WTC11 (cell line): ENCODE measurements around the gene ATP8B3. TPM values are rescaled to one million over a fixed set of nuclear protein-coding genes. Genes with fewer than 3 reads are reported as not detected.

ENCODE experiments used
- ATAC-seq: fragments of 200-7000 bp; cut with Tn5 transposase; 2 replicates; pipeline ENCODE4 v1.10.0; 2021; ENCODE audit warnings: mild to moderate bottlenecking, moderate library complexity
- CTCF ChIA-PET: fragments of 300-600 bp; sonication (Branson Sonifier 250); formaldehyde crosslinking; loops from one replicate; lab custom pipeline; 2021; ENCODE audit warnings: antibody characterized with exemption; lab: Charles Lee
- POLR2A ChIA-PET: fragments of 350-600 bp; sonication (Branson Sonifier 250); formaldehyde crosslinking; loops from one replicate; lab custom pipeline; 2021; ENCODE audit warnings: antibody characterized with exemption; lab: Charles Lee
- DNase-seq: peaks from one replicate; pipeline ENCODE4 v3.0.0; 2021; ENCODE audit warnings: low spot score
- H3K27ac Mint-ChIP-seq: 2 replicates; pipeline ENCODE4 v1.8.0; 2021; ENCODE audit warnings: mixed read lengths
- H3K27me3 Mint-ChIP-seq: 2 replicates; pipeline ENCODE4 v1.8.0; 2021; ENCODE audit warnings: low read depth, mild to moderate bottlenecking, moderate library complexity, mixed read lengths
- H3K36me3 Mint-ChIP-seq: 2 replicates; pipeline ENCODE4 v1.8.0; 2021; ENCODE audit warnings: mixed read lengths
- H3K4me1 Mint-ChIP-seq: 2 replicates; pipeline ENCODE4 v1.8.0; 2022; ENCODE audit warnings: mixed read lengths
- H3K4me3 Mint-ChIP-seq: 2 replicates; pipeline ENCODE4 v1.8.0; 2021; ENCODE audit warnings: mild to moderate bottlenecking, moderate library complexity, mixed read lengths
- H3K9me3 Mint-ChIP-seq: 2 replicates; pipeline ENCODE4 v1.8.0; 2021; ENCODE audit warnings: mixed read lengths
- AR ChIP-seq: fragments of 250-450 bp; sonication (Bioruptor Pico); IDR thresholded peaks from 2 replicates; pipeline ENCODE4 v1.9.0; 2021; ENCODE audit warnings: mild to moderate bottlenecking
- E2F1 ChIP-seq: sonication (generic); formaldehyde crosslinking; IDR thresholded peaks from 2 replicates; pipeline ENCODE4 v1.8.0; 2022; ENCODE audit warnings: mild to moderate bottlenecking, missing genetic modification reagents
- E2F5 ChIP-seq: sonication (generic); formaldehyde crosslinking; IDR thresholded peaks from 2 replicates; pipeline ENCODE4 v1.8.1; 2022; ENCODE audit warnings: mild to moderate bottlenecking, moderate library complexity, missing genetic modification reagents
- ESRRA ChIP-seq: sonication (generic); formaldehyde crosslinking; IDR thresholded peaks from 2 replicates; pipeline ENCODE4 v1.8.1; 2022; ENCODE audit warnings: mild to moderate bottlenecking, missing genetic modification reagents, borderline replicate concordance
- FOXK1 ChIP-seq: sonication (generic); formaldehyde crosslinking; IDR thresholded peaks from 2 replicates; pipeline ENCODE4 v1.8.0; 2022; ENCODE audit warnings: mild to moderate bottlenecking, moderate library complexity, missing genetic modification reagents
- GABPB1 ChIP-seq: sonication (generic); formaldehyde crosslinking; IDR thresholded peaks from 2 replicates; pipeline ENCODE4 v1.8.1; 2023; ENCODE audit warnings: mild to moderate bottlenecking, missing genetic modification reagents
- KAT7 ChIP-seq: sonication (generic); formaldehyde crosslinking; IDR thresholded peaks from 2 replicates; pipeline ENCODE4 v1.8.1; 2023; ENCODE audit warnings: missing genetic modification reagents, mild to moderate bottlenecking, borderline replicate concordance
- NFATC4 ChIP-seq: fragments of 250-450 bp; sonication (Bioruptor Pico); IDR thresholded peaks from 2 replicates; pipeline ENCODE4 v1.9.0; 2021; ENCODE audit warnings: mild to moderate bottlenecking
- NR1H2 ChIP-seq: sonication (generic); formaldehyde crosslinking; IDR thresholded peaks from 2 replicates; pipeline ENCODE4 v1.9.0; 2021; ENCODE audit warnings: mild to moderate bottlenecking, moderate library complexity, missing genetic modification reagents
- PRDM15 ChIP-seq: sonication (generic); formaldehyde crosslinking; IDR thresholded peaks from 2 replicates; pipeline ENCODE4 v1.8.0; 2022; ENCODE audit warnings: missing genetic modification reagents
- TCF7 ChIP-seq: sonication (generic); formaldehyde crosslinking; IDR thresholded peaks from 2 replicates; pipeline ENCODE4 v1.8.0; 2022; ENCODE audit warnings: mild to moderate bottlenecking, low read depth, missing genetic modification reagents, moderate library complexity
- TEAD1 ChIP-seq: sonication (generic); formaldehyde crosslinking; IDR thresholded peaks from 2 replicates; pipeline ENCODE4 v1.8.0; 2022; ENCODE audit warnings: mild to moderate bottlenecking, missing genetic modification reagents
- TP53 ChIP-seq: sonication (generic); formaldehyde crosslinking; IDR thresholded peaks from 2 replicates; pipeline ENCODE4 v1.8.1; 2023; ENCODE audit warnings: mild to moderate bottlenecking, missing genetic modification reagents
- USF2 ChIP-seq: sonication (generic); formaldehyde crosslinking; IDR thresholded peaks from 2 replicates; pipeline ENCODE4 v1.8.1; 2023; ENCODE audit warnings: mild to moderate bottlenecking, missing genetic modification reagents, moderate library complexity
- ZNF219 ChIP-seq: sonication (generic); formaldehyde crosslinking; IDR thresholded peaks from 2 replicates; pipeline ENCODE4 v1.8.0; 2023; ENCODE audit warnings: missing genetic modification reagents, mild to moderate bottlenecking, borderline replicate concordance
- ZNF425 ChIP-seq: fragments of 250-450 bp; sonication (Bioruptor Pico); conservative IDR thresholded peaks from 2 replicates; pipeline ENCODE4 v1.9.0; 2021; ENCODE audit warnings: mild to moderate bottlenecking
- total RNA-seq: library from RNA; stranded (reverse); gene quantifications from 3 replicates; pipeline ENCODE4 v1.2.3, GENCODE V29; 2021

ATP8B3 gene
- total RNA-seq, 1 experiment from 2014 or later = 5.5 TPM

GRCh38 chr19:1830568-1830967 is 18.5 kb upstream of the ATP8B3 start (continued):
- TF ChIP-seq FOXK1 (CRISPR knock-in tag) (no peak), PRDM15 (no peak), TCF7 (CRISPR knock-in tag) (no peak), ZNF219 (no peak), NR1H2 (CRISPR knock-in tag) (no peak), ZNF425 (CRISPR knock-in tag) (no peak)
- TF ChIP-seq, all 79 proteins: peak for 0

GRCh38 chr19:1829958-1830357 is 17.9 kb upstream of the ATP8B3 start:
- Mint-ChIP-seq H3K4me1 (peaks cover 4% of the 10 kb centered on the region; the same call in 1 of the 2 replicates), H3K9me3 (no peaks in the 10 kb centered on the region), H3K27me3 (no peaks in the 10 kb centered on the region), H3K36me3 (peaks cover 4% of the 10 kb centered on the region)
- ATAC-seq = no peak
- no peak for TF ChIP-seq E2F1 (CRISPR knock-in tag)
- no peak for TF ChIP-seq TP53 (CRISPR knock-in tag)
- TF ChIP-seq, all 79 proteins: peak for 0
- POLR2A ChIA-PET = no interaction called here
- no peak overlapping the region for H3K27ac Mint-ChIP-seq
- no peak for DNase-seq
- H3K4me3 Mint-ChIP-seq = no peak overlapping the region
- CTCF ChIA-PET = interaction anchor here (1.3 to 4.9 kb wide), 2 partner anchors 7 to 62 kb away, joined by 3 to 216 read pairs; no protein-coding TSS in a partner anchor

- ATAC-seq (no peak), DNase-seq (no peak)
- Mint-ChIP-seq H3K36me3 (peaks cover 8% of the 10 kb centered on the region), H3K27me3 (no peaks in the 10 kb centered on the region), H3K27ac (no peak overlapping the region), H3K4me1 (peaks cover 6% of the 10 kb centered on the region; the same call in 1 of the 2 replicates), H3K4me3 (no peak overlapping the region), H3K9me3 (no peaks in the 10 kb centered on the region)
- CTCF ChIA-PET = interaction anchor here (0.8 to 4.9 kb wide), 9 partner anchors 8 to 282 kb away, joined by 3 to 216 read pairs (median 4); no protein-coding TSS in a partner anchor
- POLR2A ChIA-PET = interaction anchor here (0.7 to 1.8 kb wide), 3 partner anchors 9 to 60 kb away, joined by 3 to 5 read pairs (median 4); no protein-coding TSS in a partner anchor
- TF ChIP-seq E2F5 (no peak), TEAD1 (CRISPR knock-in tag) (no peak), NFATC4 (CRISPR knock-in tag) (no peak), AR (CRISPR knock-in tag) (no peak), ZNF425 (CRISPR knock-in tag) (no peak), KAT7 (CRISPR knock-in tag) (no peak), ESRRA (no peak), GABPB1 (CRISPR knock-in tag) (no peak), USF2 (no peak)
These were observed 16.5 kb upstream of the ATP8B3 start for GRCh38 chr19:1828279-1829238.
